RWPE2 (cell line): ENCODE data around the gene PERP.
"Not testable (repeated sequence)": the region's sequence is repeated elsewhere in the genome, so short reads cannot be mapped to it uniquely, and the experiment has no call there.

ENCODE experiments used
- ATAC-seq: fragments of 200-7000 bp; cut with Tn5 transposase; 3 replicates; pipeline ENCODE4 v1.9.1; 2021; ENCODE audit warnings: low read depth
- DNase-seq: peaks from one replicate; pipeline ENCODE4 v3.0.0-alpha.2; 2020; ENCODE audit warnings: low spot score
- H3K27ac ChIP-seq: fragments of 450-650 bp; 2 replicates; pipeline ENCODE4 v1.5.1; 2017; ENCODE audit warnings: mild to moderate bottlenecking; ENCODE audit not compliant: poor library complexity, severe bottlenecking
- H3K27me3 ChIP-seq: fragments of 250-450 bp; sonication (Bioruptor Pico); 2 replicates; pipeline ENCODE4 v1.5.1; 2021; ENCODE audit warnings: mild to moderate bottlenecking, moderate library complexity; ENCODE audit not compliant: insufficient read depth, poor library complexity, severe bottlenecking
- H3K36me3 ChIP-seq: fragments of 250-450 bp; sonication (Bioruptor Pico); 2 replicates; pipeline ENCODE4 v1.5.1; 2020; ENCODE audit warnings: low read depth, mild to moderate bottlenecking, moderate library complexity
- H3K4me1 ChIP-seq: fragments of 250-450 bp; sonication (Bioruptor Pico); 2 replicates; pipeline ENCODE4 v1.5.1; 2021; ENCODE audit warnings: mild to moderate bottlenecking, moderate library complexity; ENCODE audit not compliant: insufficient read depth, poor library complexity, severe bottlenecking
- H3K4me3 ChIP-seq: fragments of 250-450 bp; sonication (Bioruptor Pico); 2 replicates; pipeline ENCODE4 v1.5.1; 2021; ENCODE audit warnings: mild to moderate bottlenecking, moderate library complexity; ENCODE audit not compliant: severe bottlenecking
- H3K9me3 ChIP-seq: fragments of 250-450 bp; sonication (Bioruptor Pico); 2 replicates; pipeline ENCODE4 v1.5.1; 2021; ENCODE audit warnings: mild to moderate bottlenecking, moderate library complexity; ENCODE audit not compliant: severe bottlenecking
- CTCF ChIP-seq: fragments of 450-650 bp; IDR thresholded peaks from one replicate; pipeline ENCODE4 v1.5.1; 2017; ENCODE audit warnings: mild to moderate bottlenecking, moderate library complexity; ENCODE audit not compliant: poor library complexity, severe bottlenecking

PERP gene

GRCh38 chr6:138085839-138086222, 21.4 kb downstream of the PERP start:
- no peak for DNase-seq
- Histone ChIP-seq H3K9me3 (no peaks in the 10 kb centered on the region), H3K27ac (no peak overlapping the region), H3K36me3 (peaks cover 13% of the 10 kb centered on the region), H3K4me1 (peaks cover 38% of the 10 kb centered on the region), H3K27me3 (no peaks in the 10 kb centered on the region), H3K4me3 (no peak overlapping the region)
- ATAC-seq: no peak
- no peak for TF ChIP-seq CTCF

- H3K27ac ChIP-seq: no peak overlapping the region
- ATAC-seq (no peak), DNase-seq (no peak)
- H3K9me3 ChIP-seq: no peaks in the 10 kb centered on the region
- no peak for TF ChIP-seq CTCF
- H3K36me3 ChIP-seq: 0 out of 2 replicates have a peak, but pooled peaks cover 7% of the 10 kb centered on the region
- H3K4me3 ChIP-seq: no peak overlapping the region
- H3K27me3 ChIP-seq: no peaks in the 10 kb centered on the region
- H3K4me1 ChIP-seq: peaks cover 37% of the 10 kb centered on the region
Observed at GRCh38 chr6:138084904-138085838, 22.0 kb downstream of the PERP start.

- peaks cover 11% of the 10 kb centered on the region for H3K4me1 ChIP-seq
- H3K9me3 ChIP-seq: no peaks in the 10 kb centered on the region
- no peaks in the 10 kb centered on the region for H3K36me3 ChIP-seq
- no peaks in the 10 kb centered on the region for H3K27me3 ChIP-seq
- ATAC-seq (no peak), DNase-seq (no peak)
- TF ChIP-seq CTCF: no peak
- H3K4me3 ChIP-seq: no peak overlapping the region
- H3K27ac ChIP-seq: no peak overlapping the region
Observed at GRCh38 chr6:138082232-138082631, 25.0 kb downstream of the PERP start.

GRCh38 chr6:138079556-138079955, 27.7 kb downstream of the PERP start:
- H3K27me3 ChIP-seq, DNase-seq, H3K9me3 ChIP-seq, H3K4me3 ChIP-seq, ATAC-seq, H3K36me3 ChIP-seq, H3K4me1 ChIP-seq, H3K27ac ChIP-seq: not testable (repeated sequence)

GRCh38 chr6:138078491-138078890, 28.7 kb downstream of the PERP start:
- no peak overlapping the region for H3K27ac ChIP-seq
- H3K36me3 ChIP-seq: no peaks in the 10 kb centered on the region
- no peaks in the 10 kb centered on the region for H3K27me3 ChIP-seq
- H3K9me3 ChIP-seq: no peaks in the 10 kb centered on the region
- ATAC-seq (no peak), DNase-seq (no peak)
- no peaks in the 10 kb centered on the region for H3K4me1 ChIP-seq
- no peak for TF ChIP-seq CTCF
- H3K4me3 ChIP-seq: no peak overlapping the region
